Superior temporal gyrus (tissue), 1 donor: ENCODE data around the gene EIPR1.
"Not testable (repeated sequence)": the region's sequence is repeated elsewhere in the genome, so short reads cannot be mapped to it uniquely, and the experiment has no call there.

Experiments used
- DNase-seq: peaks from one replicate; pipeline ENCODE4 v3.0.0-alpha.2; 2016; ENCODE audit errors: extremely low spot score

Gene EIPR1

GRCh38 chr2:3193443-3194330, 183.9 kb downstream of the EIPR1 start:
- no peak for DNase-seq

- no peak for DNase-seq
Observed at GRCh38 chr2:3192920-3193319, 184.7 kb downstream of the EIPR1 start.

GRCh38 chr2:3192281-3192818, 185.3 kb downstream of the EIPR1 start:
- DNase-seq, result no peak

GRCh38 chr2:3189961-3190360, 187.7 kb downstream of the EIPR1 start:
- no peak for DNase-seq

- peak; percentile 71 for DNase-seq
Observed at GRCh38 chr2:3189076-3189591, 188.5 kb downstream of the EIPR1 start.

GRCh38 chr2:3188405-3188946, 189.1 kb downstream of the EIPR1 start:
- DNase-seq, result no peak

- DNase-seq, result no peak
Observed at GRCh38 chr2:3187467-3187866, 190.2 kb downstream of the EIPR1 start.

- no peak for DNase-seq
Observed at GRCh38 chr2:3186766-3187165, 190.9 kb downstream of the EIPR1 start.

GRCh38 chr2:3185910-3186309, 191.7 kb downstream of the EIPR1 start:
- DNase-seq, result no peak

GRCh38 chr2:3185256-3185655, 192.4 kb downstream of the EIPR1 start:
- no peak for DNase-seq

GRCh38 chr2:3184167-3184566, 193.5 kb downstream of the EIPR1 start:
- no peak for DNase-seq

- DNase-seq, result no peak
Observed at GRCh38 chr2:3183766-3184165, 193.9 kb downstream of the EIPR1 start.

GRCh38 chr2:3182848-3183247, 194.8 kb downstream of the EIPR1 start:
- no peak for DNase-seq

- DNase-seq, result no peak
Observed at GRCh38 chr2:3181416-3182010, 196.1 kb downstream of the EIPR1 start.

GRCh38 chr2:3180909-3181221, 196.8 kb downstream of the EIPR1 start:
- not testable (repeated sequence) for DNase-seq

GRCh38 chr2:3180082-3180908, 197.3 kb downstream of the EIPR1 start:
- DNase-seq, result no peak

GRCh38 chr2:3179626-3180025, 198.0 kb downstream of the EIPR1 start:
- no peak for DNase-seq

- DNase-seq, result no peak
Observed at GRCh38 chr2:3179208-3179607, 198.4 kb downstream of the EIPR1 start.

- DNase-seq, result no peak
Observed at GRCh38 chr2:3178578-3179031, 199.0 kb downstream of the EIPR1 start.

GRCh38 chr2:3177891-3178577, 199.6 kb downstream of the EIPR1 start:
- DNase-seq, result no peak

- no peak for DNase-seq
Observed at GRCh38 chr2:3176869-3177255, 200.8 kb downstream of the EIPR1 start.
